NCI-H774 (cell line): ENCODE results near the gene CCDC185.
"Not testable (repeated sequence)": the region's sequence is repeated elsewhere in the genome, so short reads cannot be mapped to it uniquely, and the experiment has no call there.

Source experiments
- DNase-seq: peaks from one replicate; lab custom pipeline; 2025; lab: John Stamatoyannopoulos, UW

Gene CCDC185

DNA sequence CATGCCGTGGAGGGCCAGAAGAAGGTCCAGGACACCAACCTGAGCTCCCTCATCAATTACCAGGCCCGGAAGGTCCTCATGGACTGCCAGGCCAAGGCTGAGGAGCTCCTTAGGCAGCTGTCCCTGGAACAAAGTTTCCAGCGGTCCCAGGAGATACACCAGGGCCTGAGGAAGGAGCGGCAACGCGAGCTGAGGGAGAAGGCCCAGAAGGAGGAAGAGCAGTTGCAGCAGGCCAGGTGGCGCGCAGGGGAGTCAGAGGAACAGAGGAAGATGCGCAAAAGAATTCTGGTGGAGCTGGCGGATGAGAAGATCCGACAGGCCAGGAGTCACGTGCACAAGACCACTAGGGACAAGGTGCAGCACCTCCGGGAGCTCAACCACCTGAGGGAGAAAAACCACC, 1.5 kb downstream of the CCDC185 start:
- DNase-seq, result no peak

DNA sequence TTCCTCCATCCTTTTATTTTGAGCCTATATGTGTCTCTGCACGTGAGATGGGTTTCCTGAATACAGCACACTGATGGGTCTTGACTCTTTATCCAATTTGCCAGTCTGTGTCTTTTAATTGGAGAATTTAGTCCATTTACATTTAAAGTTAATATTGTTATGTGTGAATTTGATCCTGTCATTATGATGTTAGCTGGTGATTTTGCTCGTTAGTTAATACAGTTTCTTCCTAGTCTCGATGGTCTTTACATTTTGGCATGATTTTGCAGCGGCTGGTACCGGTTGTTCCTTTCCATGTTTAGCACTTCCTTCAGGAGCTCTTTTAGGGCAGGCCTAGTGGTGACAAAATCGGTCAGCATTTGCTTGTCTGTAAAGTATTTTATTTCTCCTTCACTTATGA, 6.2 kb downstream of the CCDC185 start:
- not testable (repeated sequence) for DNase-seq

DNA sequence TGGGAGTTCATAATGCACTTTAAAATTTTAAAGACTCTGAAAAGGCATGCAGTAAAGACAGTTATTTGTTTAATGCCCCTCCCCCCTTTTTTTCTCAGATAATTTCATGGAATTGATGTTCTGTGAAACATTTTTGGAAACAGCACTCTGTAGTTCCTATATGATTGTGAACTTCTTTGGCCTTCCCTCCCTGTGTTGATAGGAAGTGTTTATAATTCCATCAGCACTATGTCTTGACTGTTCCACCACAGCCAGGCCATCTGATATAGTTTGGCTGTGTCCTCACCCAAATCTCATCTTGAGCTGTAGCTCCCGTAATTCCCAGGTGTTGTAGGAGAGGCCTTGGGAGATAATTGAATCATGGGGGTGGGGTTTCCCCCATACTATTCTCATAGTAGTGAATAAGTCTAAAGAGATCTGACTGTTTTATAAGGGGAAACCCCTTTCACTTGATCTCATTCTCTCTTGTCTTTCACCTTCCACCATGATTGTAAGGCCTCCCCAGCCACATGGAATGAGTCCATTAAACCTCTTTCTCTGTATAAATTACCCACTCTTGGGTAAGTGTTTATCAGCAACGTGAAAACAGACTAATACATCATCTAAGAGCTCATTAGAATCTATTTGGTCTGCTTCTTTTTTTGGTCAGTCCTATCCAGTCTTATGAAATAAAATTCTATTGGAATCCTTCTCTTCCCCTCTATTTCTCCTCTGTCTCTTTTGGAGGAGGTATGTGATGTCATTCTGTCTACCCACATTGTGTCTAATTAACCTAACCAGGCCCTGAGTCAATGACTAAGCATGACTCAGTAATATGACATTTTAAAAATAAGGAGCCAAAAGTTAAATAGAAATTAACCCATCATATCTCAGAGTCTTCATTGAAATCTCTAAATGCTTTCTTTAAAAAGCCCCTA, 8.9 kb downstream of the CCDC185 start:
- no peak for DNase-seq

DNA sequence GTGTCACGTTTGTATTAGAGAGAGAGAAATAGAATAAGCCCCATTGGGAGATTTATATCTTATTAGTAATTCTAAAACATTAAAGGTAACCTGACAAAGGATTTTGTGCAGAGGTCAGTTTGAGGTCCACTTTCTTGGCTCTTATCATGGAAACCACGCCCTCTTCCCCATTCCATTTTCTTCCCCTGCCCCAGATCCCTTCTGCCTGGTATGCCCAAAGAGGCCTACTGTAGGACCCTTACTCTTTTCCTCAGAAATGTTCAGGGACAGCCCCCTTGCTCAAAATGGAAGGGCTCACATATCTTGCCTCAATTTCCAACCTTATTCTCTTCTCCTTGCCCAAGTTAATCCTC, 9.6 kb downstream of the CCDC185 start:
- no peak for DNase-seq

DNA sequence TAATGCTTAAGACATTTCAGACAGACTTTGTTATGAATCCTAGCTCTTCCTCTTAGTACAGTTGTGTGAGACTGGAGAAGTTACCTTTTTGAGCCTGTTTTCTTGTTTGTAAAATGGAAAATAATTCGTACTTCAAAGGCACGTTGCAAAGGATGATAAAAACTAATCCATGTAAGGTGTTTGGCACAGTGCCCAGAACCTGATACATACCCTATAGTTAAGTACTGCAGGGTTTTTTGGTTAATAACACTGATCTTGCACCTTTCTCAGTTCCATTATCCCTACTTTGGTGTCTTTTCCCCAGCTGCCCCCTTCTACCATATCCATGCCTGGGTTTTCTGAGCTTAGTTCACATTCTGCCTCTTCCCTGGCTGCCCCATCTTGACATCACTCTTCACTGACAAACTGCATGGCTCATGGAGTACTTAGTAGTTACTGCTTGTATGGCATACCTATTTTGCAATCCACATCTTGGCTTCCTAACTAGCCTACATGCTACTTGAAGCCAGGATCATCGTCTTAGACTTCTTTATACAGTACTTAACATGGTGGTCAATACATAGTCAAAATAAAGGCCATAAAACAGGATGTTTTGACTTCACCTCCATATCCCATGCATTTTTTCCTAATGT, 10.1 kb downstream of the CCDC185 start:
- DNase-seq, result no peak

DNA sequence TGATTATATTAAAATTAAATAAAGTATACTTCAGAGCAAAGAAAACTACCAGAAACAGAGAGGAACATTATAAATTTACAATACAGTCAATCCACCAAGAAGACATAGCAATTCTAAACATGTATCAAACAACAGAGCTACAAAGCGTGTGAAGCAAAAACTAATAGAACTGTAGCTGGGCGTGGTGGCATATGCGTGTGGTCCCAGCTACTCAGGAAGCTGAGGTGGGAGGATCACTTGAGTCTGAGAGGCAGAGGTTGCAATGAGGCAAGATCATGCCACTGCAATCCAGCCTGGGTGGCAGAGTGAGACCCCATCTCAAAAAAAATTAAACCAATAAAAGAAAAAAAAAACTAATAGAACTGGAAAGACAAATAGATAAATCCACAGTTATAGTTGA, 12.3 kb downstream of the CCDC185 start:
- no peak for DNase-seq

DNA sequence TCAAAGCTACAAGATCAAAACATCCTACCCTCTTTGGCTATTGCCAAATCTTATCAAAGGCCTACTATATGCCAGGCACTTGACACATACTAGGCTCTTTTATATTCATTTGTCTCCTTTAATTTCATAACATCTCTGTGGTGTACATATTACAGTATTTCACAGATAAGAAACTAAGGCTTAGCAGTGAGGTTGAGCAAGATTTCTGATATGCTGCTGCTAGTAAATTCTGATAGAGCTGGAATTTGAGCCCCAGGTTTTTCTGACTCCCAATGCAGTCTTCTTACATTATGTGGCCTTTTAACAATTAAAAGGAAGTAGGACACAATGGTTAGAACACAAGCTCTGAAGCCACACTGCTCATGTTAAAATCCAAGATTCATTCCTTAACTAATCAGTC, 16.8 kb downstream of the CCDC185 start:
- no peak for DNase-seq

DNA sequence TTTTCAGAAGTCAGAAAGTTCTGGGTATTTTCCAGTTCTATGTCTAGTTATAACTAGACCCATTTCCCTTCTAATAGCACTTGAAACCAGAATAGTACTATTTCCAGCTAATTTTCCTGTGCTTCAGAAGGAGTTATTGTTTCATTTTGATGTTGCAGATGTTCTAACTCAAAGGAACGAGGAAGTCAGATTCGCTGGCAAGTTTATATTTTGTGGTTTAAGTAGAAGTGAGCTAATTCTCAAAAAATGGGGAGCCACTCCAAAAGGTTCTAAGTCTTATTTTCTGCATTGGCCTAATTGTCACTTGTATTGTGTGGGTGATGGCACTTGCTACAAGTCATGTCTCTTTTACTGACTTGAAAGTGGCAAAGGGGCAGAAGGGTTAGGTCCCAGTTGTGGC, 18.1 kb downstream of the CCDC185 start:
- DNase-seq, result no peak

DNA sequence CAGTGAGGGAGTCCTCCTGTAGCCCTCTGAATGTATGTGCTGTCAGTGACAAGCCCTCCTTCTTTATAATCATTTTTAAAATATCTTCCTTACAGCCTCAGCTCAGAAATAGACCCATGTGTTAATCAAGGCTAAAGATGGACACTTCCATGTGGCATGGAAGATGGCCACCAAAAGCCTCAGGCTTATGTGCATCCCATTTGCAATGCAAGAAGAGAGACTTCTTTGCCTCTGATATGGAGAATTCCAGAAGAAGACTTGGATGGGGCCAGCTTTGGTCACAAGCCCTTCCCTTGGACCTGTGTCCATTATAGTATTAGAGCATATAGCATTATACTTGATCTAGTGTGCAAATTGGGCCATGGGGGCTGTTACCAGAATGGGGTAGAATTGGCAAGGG, 18.5 kb downstream of the CCDC185 start:
- no peak for DNase-seq

DNA sequence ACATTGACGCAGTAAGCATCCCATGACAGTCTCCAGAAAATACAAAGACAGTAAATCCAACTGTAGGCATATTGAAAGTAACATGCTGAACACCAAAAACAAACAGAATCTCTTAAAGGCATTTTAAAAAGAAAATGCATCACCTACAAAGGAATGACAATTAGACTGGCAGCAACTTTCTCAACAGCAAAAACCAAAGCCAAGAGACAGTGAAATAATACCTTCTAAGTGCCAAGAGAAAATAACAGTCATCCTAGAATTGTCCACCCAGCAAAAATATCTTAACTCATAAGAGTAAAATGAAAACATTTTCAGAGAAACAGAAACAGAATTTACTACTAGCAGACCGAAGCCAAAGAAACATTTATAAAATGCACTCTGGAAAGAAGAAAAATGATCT, 20.0 kb downstream of the CCDC185 start:
- DNase-seq, result no peak

DNA sequence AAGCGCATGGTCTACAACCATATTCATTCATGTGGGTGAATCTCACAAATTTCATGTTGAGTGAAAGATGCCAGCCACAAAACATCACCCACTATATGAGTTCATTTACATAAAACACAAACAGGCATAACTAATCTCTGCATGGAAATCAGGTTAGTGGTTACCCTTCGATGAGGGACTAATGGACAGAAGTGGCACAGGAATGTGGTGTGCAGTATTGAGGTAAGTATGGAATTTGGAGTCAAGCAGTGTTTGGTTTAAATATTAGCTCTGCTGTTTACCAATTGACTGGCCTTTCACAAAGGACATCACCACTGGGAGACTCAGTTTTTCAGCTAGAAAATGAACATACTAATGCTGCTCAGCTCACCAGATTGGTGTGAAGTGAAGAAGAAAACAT, 24.2 kb downstream of the CCDC185 start:
- no peak for DNase-seq

DNA sequence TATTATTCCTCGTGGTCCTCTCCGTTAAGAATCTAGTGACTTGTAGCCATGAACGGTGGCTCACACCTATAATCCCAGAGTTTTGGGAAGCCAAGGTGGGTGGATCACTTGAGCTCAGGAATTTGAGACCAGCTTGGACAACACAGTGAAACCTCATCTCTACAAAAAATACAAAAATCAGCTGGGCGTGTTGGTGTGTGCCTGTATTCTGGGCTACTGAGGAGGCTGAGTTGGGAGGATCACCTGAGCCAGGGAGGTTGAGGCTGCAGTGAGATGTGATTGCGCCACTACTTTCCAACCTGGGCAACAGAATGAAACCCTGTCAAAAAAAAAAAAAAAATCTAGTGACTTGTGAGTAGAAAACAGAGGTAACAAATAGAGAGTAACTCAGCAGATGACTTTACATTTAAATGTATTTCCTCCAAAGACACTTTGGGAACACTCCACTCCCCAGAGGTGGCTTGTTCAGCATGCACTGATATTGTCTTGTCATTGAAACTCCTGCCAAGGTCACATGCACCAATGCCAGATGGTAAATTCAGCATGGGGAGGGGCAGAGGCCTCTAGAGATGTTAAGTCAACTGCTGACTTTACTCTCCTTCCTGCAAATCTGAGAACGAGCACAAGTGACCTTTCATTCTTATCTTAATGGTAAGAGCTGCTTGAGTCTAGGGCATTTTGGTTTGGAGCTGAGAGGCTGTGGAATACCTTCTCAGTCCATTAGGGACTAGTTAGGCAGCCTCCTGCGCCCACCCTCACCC, 24.9 kb downstream of the CCDC185 start:
- no peak for DNase-seq

DNA sequence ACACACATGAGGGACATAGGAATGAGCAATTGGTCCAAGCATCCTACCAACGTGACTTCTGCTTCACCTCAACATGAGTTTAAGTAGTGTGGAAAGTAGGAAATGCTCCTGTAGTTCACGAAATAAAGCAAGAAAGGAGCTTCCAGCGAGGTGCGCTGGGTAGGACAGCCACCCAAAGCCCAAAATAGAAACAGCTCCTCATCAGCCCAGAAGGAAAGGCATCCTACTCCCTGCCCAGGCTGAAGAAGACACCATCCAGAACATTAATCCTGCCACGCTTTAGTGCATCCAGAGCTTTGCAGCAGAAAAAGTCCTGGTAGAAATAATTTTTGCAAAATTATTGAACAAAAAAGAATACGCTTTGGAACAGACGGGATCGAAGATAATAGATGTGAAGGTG, 25.9 kb downstream of the CCDC185 start:
- no peak for DNase-seq

DNA sequence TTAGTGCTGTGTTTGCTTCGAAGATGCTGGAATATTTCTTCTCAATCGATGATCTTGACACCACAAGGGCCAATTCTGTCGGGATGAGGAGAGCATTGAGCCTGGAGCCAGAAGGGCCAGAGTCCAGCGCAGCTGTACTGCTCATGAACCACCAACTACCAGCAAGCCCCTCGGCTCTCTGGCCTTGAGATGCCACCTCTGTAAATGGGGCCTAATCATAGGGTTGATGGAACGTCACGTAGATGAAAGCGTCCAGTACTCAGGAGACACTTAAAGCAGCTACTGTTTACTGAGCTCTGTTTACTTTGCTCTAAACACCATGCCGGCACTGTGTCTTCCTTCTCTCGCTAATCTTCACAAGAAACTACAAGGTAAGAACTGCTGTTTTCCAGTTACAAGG, 26.3 kb downstream of the CCDC185 start:
- no peak for DNase-seq

DNA sequence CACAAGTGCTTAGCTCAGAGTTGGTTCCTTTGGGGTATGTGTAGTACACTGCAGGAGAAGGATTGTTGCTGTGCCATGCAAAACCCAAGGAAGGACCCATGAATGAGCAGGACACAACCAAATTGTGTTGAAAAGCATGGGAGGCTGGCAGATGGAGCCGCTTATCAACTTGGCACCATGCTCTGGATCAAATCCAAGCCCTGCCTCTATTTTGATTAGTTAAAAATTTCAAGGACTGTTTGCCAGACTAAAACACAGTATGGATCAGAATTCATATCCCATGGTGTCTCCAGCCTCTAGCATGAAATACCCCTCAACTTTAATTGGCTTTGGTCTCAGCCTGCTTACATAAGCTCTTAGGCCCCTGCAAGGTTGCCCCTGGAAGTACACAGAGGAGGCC, 27.8 kb downstream of the CCDC185 start:
- DNase-seq, result no peak

DNA sequence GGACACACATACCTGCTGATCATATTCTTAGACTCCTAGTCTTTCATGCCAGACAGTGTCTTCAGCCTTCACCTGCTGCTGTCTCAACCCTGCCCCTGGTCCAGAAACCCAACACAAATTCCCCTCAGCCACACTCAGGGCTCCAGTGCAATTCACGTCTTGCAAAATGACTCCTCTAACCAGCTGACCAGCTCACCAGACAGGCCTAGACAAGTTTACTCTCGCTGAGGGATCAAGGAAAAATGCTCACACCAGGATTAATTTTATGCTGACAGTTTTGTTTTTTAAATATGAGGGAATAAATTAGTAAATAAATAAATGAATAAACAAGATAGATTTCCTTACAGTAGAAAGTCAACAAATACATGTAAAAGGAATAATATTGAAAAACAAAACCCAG, 28.5 kb downstream of the CCDC185 start:
- DNase-seq, result no peak

DNA sequence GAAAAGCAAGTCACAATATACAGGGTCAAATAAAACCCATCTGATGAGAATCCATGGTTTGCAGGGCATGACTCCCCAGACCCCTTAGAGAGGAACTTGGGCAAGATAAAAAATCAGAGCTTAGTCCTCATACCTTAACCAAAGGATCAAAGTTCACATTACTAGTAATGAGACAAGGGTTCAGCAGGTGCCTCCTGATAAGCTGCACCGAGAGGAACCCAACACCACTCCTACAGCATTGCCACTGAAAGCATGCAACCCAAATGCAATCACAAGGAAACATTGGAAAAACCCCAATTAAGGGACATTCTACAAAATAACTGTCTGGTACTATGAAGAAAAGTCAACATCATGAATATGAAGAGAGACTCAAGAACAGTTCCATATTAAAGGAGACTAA, 29.7 kb downstream of the CCDC185 start:
- DNase-seq, result no peak

DNA sequence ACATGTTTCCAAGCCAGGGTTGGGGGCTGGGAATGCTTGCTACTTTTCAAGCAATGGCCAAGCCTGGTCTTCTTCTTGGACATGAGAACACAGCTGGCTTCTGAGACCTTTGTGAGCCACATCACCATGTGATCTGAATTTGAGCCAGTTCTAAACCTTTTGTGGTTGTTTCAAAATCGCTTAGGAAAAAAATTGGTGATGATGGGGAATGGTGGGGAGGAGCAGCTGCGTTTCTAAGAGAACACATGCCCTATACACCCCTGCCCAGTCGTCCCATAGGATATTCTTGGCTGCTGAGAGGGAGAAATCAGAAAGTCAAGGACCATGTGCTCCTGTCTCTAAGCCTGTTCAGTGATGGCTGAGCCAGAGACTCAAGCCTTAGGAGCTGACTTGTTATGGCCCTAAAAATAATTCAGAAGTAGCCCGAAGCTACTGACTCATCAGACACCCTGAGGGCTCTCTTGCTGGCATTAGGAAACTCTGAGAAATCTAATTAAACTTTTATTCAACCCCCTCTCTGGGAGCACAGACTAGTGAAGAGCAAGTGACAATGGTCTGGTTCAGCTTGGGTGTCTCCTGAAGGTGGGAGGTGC, 30.5 kb downstream of the CCDC185 start:
- no peak for DNase-seq

DNA sequence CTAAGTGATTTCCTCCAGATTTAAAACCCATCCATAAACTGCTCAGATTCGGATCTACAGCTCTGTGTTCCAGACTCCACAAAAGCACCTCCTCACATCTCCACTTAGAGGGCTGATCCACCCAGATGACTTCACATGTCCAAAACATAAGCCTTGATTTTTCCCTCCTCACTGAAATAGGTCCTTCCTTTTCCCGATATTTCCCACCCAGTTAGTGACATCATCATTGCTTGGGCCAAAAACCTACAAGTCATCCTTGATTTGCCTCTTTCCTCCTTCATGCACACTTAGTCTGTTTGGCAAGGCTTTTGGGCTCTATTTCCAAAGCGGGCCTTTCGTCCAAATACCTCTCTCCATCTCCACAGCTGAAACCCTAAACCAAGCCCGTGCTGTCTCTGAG, 32.3 kb downstream of the CCDC185 start:
- no peak for DNase-seq

DNA sequence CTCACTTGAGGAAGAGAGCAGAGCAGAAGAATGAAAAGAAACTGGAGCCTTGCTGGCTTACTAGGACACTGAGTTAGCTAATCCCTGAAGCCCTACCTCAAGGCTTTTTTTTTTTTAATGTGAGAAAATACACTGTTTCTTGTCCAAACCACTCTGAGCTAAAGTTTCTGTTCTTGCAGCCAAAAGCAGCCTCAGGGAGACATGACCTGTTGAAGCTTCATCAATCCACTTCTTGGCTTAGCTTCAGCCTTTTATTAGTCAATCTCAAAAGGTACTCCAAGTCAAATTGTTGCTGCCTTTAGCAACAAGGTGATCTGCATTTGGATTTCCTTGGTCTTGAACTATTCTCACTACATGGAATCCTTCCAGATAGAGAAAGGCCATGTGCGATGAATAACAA, 33.7 kb downstream of the CCDC185 start:
- DNase-seq, result no peak

DNA sequence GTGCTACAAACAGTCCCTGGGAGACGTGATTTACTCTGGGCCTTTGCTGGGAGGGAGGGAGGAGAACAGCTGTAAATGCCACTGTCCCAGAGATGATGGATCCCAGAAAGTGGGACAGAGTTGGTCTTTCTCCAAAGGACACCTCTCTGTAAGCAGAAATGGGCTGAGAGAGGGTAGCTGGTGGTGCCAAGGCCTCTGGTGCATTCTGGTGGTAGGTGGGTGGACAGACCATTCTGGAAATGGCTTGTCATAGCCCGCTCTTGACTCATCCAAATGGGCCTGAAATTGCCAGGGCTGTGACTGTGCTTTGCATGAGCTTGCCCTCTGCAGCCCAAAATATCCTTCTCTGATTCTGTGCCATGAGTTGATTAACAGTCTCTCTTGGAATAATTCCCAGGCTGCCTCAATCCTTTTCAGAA, 36.1 kb downstream of the CCDC185 start:
- no peak for DNase-seq

DNA sequence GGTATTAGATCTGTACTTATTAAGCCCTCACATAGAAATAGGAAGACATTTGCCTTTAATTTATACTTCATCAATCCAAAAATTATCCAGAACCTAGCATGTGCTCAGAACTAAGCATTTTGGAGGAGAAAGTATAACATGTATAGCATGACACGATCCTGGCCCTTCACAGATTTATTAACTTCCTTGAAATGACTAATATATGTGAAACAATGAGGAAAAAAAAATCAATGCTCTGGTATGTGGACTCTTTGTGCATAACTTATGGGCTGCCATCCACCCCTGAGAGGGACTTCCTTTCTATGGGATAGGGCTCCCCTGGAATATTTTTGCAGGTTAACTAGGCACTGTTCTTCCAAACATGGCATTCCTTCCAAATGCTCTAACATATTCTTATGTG, 36.6 kb downstream of the CCDC185 start:
- no peak for DNase-seq

DNA sequence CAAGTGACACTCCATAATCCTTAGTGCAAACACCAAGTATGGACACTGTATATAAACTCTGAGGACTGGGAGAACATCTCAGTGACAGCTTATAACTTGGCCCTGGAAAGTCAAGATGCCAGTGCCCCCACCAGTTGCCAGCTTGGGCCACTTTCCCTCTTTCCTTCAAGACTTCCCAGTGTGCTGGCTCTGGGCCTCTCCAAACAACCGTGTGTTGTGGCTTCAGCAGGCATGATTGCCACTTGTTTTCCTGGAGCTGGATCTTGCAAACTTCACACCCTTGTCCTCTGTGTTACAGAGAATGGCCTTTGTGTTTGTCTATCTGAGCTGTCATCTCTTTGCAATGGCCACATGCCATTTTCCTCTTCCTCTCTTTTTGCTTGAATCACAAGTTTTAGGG, 37.0 kb downstream of the CCDC185 start:
- no peak for DNase-seq
